ENCODE measurements around the gene EDNRB.
"Not testable (repeated sequence)": the region's sequence is repeated elsewhere in the genome, so short reads cannot be mapped to it uniquely, and the experiment has no call there.

EDNRB gene

DNA sequence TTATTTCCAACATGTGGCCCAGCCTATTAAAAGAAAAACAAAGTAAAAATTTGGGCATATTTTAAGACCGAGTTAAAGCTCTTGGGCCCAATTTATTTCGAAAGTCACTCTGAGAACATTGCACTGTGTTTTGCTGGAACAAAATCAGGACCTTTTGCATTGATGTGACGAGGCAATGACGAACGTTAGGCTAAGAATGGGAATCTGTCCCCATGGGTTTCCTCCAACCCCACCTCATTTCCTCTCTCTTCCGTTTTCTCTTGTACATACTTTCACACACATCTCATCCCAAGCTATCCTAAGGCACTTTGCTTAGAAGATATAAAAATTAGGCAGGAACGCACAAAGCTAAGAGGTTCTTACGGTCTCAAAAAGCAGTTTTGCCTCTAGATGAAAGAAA, 22.1 kb downstream of the EDNRB start:
- peak; percentile 31 for DNase-seq

DNA sequence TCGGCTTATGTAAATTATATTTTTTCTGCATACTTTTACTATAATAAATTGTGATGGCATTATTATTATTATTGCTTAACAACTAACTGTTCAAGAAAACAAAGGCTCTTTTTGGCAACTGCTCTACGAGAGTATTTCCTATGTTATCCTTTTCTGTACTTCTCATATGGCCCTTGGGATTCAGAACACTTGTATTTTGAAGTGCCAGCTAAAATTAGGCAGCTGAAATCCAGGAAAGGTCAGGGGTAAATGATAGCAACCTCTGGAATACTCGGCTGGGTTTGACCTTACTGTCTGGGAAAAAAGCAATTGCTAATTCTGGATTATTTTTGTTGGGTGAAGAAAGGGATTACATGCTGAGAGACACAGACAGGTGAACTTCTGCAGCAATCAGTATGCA, 23.9 kb downstream of the EDNRB start:
- DNase-seq, result no peak

DNA sequence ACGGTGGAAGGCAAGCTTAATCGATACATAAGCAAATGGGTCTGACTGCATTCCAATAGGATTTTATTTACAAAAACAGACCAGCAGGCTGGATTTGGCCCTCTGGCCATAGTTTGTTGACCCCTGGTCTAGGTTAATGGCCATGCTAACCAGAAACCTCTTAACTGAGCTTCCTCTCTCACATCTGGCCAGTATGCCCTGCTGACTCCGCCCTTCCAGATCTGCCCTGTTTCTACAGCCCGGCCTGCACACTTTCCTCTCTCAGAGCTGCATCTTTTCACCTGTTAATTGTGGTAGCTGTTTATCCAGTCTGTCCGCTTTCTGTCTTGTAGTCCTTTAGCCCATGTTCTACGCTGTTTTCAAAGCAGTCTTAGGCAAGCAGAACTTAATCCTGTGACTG, 25.6 kb downstream of the EDNRB start:
- no peak for DNase-seq

DNA sequence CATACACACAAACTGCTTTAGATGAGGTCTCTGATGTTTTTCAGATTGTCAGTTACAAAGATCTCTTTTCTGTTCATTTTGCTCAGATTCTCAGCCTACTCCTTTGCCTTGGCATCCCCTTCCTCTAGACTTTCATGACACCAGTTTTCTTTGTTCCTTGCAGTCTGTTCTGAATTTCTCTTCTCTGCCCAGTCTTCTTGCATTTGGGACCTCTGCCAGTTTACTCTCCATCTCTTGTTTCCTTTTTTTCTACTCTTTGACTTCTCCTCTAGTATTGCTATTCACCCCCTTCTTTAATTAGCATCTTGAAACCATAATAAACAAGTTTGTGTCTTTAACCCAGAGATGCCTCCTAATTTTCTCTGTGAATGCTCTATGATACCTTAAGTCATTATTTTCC, 26.1 kb downstream of the EDNRB start:
- DNase-seq, result no peak

DNA sequence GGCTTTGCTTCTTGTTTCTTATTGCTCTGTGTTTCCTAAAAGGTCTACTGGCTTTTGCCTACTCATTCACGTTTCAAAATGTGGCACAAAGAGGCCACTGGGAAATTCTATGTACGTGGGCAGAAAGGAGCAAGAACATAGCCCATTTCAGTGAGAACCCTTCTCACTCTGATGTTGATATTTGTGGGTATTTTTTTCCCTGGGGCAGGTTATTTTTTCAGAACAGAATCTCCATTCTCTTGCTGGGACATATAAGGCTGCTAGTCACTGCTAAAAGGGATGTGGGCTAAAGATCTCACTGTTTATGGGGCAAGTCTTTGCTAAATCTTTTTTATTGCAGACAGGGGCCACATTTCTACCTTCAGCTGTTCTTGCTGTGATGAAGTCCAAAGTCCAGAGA, 27.1 kb downstream of the EDNRB start:
- DNase-seq, result no peak

GRCh38 chr13:77891041-77891440, 27.6 kb downstream of the EDNRB start:
- no peak for DNase-seq

GRCh38 chr13:77883328-77883727, 35.3 kb downstream of the EDNRB start:
- DNase-seq, result no peak

DNA sequence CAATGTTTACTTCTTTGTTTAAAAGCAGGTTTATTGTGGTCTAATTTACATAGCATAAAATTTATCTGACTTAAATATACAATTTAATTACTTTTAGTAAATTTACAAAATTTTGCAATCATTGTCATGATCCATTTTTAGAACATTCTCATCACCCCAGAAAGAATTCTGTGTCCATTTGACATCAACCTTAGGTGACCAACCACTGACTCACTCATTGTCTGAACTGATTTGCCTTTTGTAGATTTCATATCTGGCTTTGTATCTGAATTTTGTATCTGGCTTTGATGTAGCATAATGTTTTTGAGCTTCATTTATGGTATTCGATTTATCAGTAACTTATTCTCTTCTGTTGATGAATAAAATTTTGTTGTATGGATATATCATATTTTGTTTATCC, 40.4 kb downstream of the EDNRB start:
- no peak for DNase-seq

DNA sequence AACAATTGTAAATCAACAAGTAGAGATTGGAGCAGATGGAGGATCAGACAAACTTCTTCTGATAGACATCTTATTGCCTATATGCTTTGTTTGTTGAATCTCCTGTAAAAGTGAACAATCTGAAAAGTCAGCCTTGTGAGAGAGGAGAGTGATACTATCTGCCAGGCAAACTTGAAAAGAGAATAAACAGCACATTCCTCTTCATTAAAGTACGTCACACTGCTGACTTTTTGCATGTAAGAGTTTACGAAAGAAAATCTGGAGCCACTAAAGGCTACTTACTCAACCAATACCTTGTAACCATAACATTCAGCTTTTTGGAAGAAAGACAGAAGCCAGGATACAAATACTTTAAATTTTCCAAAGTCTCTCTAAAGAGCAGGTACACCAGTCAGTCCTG, 42.5 kb downstream of the EDNRB start:
- peak; percentile 8 for DNase-seq

GRCh38 chr13:77874406-77874805, 44.2 kb downstream of the EDNRB start:
- peak; percentile 13 for DNase-seq

- no peak for DNase-seq
These were observed 45.6 kb downstream of the EDNRB start for GRCh38 chr13:77872995-77873394.

- DNase-seq, result no peak
These were observed 47.0 kb downstream of the EDNRB start for GRCh38 chr13:77871596-77871995.

GRCh38 chr13:77868717-77869116, 49.9 kb downstream of the EDNRB start:
- DNase-seq, result peak; percentile 2

GRCh38 chr13:77866971-77867370, 51.7 kb downstream of the EDNRB start:
- DNase-seq, result no peak

- no peak for DNase-seq
These were observed 53.0 kb downstream of the EDNRB start for GRCh38 chr13:77865622-77866021.

DNA sequence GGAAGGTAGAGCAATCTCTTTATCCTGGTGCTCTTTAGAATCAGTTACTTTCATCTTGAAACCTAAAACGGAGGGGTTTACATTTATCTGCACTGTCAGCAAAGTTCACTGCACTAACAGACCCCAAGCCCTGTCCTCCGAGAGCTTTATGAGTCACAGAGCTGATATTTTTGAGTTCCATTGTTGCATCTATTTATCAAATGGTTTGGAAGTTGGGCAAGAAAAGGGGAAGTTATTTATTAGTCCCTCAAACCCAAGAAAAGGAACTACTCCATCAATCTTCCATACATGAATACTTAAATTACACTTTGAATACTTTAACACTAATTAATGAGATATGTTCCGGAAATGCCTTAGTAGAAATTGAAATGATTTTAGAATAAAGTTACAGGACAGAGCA, 55.5 kb downstream of the EDNRB start:
- no peak for DNase-seq

DNA sequence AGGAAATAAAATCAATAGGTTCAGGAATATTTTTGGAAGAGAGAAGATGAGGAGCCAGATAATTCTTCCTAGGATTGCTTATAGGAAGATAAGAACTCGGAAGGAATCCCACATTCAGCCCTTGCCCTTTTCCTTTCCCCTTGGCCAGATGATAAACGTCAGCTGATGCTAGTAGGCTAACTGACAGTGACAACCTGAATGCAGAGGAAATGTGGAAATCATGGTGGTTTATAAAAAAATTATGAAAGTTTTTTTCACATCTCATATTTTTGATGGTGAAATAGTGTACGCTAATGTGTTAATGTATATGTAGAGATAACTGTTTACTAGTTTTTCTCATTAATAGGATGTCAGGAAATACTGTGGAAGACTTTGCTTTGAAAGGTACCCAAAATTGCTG, 56.9 kb downstream of the EDNRB start:
- DNase-seq, result no peak

DNA sequence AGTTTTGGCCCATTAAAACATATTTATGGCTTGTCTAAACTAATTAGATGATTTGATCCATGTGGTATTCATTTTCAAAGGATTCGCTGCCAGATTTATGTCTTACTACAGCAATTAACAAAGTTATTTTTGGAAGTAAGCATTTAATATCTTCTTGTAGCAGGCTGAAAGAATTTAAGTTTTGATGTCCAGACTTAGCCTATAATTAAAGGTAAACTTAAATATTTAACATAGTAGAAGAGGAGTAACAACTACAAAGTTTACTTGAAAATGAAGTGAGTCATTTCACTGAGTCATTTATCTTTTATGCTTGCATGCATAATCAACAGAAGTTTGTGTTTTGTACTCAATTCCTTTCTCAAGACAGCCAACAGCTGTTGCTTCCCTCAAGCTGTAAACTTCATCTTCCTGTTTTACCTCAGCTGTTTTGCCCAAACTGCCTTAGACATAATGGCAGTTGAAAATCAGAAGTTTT, 58.1 kb downstream of the EDNRB start:
- DNase-seq, result peak; percentile 64

DNA sequence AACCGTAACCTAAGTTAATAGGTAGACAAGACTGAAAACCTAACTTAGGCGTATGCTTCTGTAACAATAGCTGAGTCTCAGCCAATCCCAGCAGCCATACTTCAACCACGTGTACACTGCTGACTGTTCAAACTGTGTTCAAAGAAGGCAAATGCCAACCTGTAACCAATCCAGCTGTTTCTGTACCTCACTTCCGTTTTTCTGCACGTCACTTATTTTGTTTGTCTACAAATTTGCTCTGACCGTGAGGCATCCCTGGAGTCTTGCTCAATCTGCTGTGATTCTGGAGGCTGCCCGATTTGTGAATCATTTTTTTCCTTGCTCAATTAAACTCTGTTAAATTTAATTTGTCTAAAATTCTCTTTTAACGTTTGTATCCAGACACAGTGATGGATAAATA, 59.2 kb downstream of the EDNRB start:
- DNase-seq, result peak; percentile 12

- no peak for DNase-seq
These were observed 61.0 kb downstream of the EDNRB start for GRCh38 chr13:77857531-77858209.

- DNase-seq, result no peak
These were observed 64.9 kb downstream of the EDNRB start for GRCh38 chr13:77853703-77854102.

- not testable (repeated sequence) for DNase-seq
These were observed 70.6 kb downstream of the EDNRB start for GRCh38 chr13:77848050-77848449.

GRCh38 chr13:77846173-77846572, 72.5 kb downstream of the EDNRB start:
- DNase-seq, result no peak
